ENCODE measurements around the gene MMS22L.

- TF ChIP-seq POLR2AphosphoS5 (IDR thresholded peaks at IDR 0.05; ENCODE audit: low read depth, low read length) (no peak), POLR2A (IDR thresholded peaks at IDR 0.05; ENCODE audit: low read depth, low read length) (no peak), TAF1 (IDR thresholded peaks at IDR 0.05; ENCODE audit: low read depth, low read length) (no peak), PAX5 (IDR thresholded peaks at IDR 0.05; ENCODE audit: insufficient read depth, low read length, severe bottlenecking) (no peak)
These were observed 106.5 kb downstream of the MMS22L start for GRCh38 chr6:97176468-97176867.
